GM20000 (cell line): ENCODE results near the gene AGAP1.

Experiments used
- DNase-seq: peaks from one replicate; pipeline ENCODE4 v3.0.0; 2012; ENCODE audit warnings: low spot score
- CTCF ChIP-seq: IDR thresholded peaks from 2 replicates; pipeline ENCODE4 v1.5.1; 2012; ENCODE audit warnings: mild to moderate bottlenecking, control low read depth; ENCODE audit errors: extremely low read depth, missing control alignments

The AGAP1 gene

GRCh38 chr2:236012155-236012554 lies 518.3 kb downstream of the AGAP1 start:
- no peak for DNase-seq
- TF ChIP-seq CTCF, result no peak

- no peak for TF ChIP-seq CTCF
- no peak for DNase-seq
Measured at GRCh38 chr2:236014408-236015131, 520.7 kb downstream of the AGAP1 start.

- no peak for TF ChIP-seq CTCF
- DNase-seq, result no peak
Measured at GRCh38 chr2:236015171-236015570, 521.3 kb downstream of the AGAP1 start.

GRCh38 chr2:236016496-236016895 lies 522.7 kb downstream of the AGAP1 start:
- no peak for TF ChIP-seq CTCF
- no peak for DNase-seq

- TF ChIP-seq CTCF, result no peak
Measured at GRCh38 chr2:236017446-236017845, 523.6 kb downstream of the AGAP1 start.

GRCh38 chr2:236019434-236019833 lies 525.6 kb downstream of the AGAP1 start:
- no peak for DNase-seq
- no peak for TF ChIP-seq CTCF

More at GRCh38 chr2:236017446-236017845, 523.6 kb downstream of the AGAP1 start:
- DNase-seq, result no peak

GRCh38 chr2:236021499-236022057 lies 527.7 kb downstream of the AGAP1 start:
- DNase-seq, result no peak
- no peak for TF ChIP-seq CTCF
